Keratinocyte (primary cell): ENCODE measurements around the gene PPP2R5C. TPM values are rescaled to one million over a fixed set of nuclear protein-coding genes. Genes with fewer than 3 reads are reported as not detected.

Experiments
- DNase-seq: peaks from one replicate; pipeline ENCODE4 v3.0.0-alpha.2; 2011; ENCODE audit warnings: low read depth, missing footprints, low spot score
- FAIRE-seq: peaks from 2 replicates; lab custom pipeline; 2011; peaks lifted over from hg19 to GRCh38; lab: Jason Lieb, UNC
- H2AFZ ChIP-seq: 2 replicates; pipeline ENCODE4 v1.6.0; 2012; ENCODE audit warnings: low read length, control low read depth, inconsistent platforms; ENCODE audit not compliant: control insufficient read depth
- H3K27ac ChIP-seq: 2 replicates; pipeline ENCODE4 v1.5.1; 2011; ENCODE audit warnings: low read length; ENCODE audit not compliant: control insufficient read depth, insufficient read depth
- H3K27me3 ChIP-seq: 3 replicates; pipeline ENCODE4 v1.6.0; 2011; ENCODE audit warnings: low read length; ENCODE audit not compliant: control insufficient read depth, insufficient read depth; ENCODE audit errors: extremely low read depth
- H3K36me3 ChIP-seq, 2 experiments: 2 replicates in 1 of 2; 3 replicates in 1 of 2; pipeline ENCODE4 v1.5.1; 2011; ENCODE audit warnings: low read length in 2 of 2, mild to moderate bottlenecking in 1 of 2; ENCODE audit not compliant: control insufficient read depth in 2 of 2, insufficient read depth in 2 of 2; ENCODE audit errors: extremely low read depth in 1 of 2
- H3K4me1 ChIP-seq: 3 replicates; pipeline ENCODE4 v1.5.1; 2011; ENCODE audit warnings: low read length; ENCODE audit not compliant: control insufficient read depth, insufficient read depth; ENCODE audit errors: extremely low read depth
- H3K4me2 ChIP-seq: 3 replicates; pipeline ENCODE4 v1.6.0; 2011; ENCODE audit warnings: low read depth, low read length; ENCODE audit not compliant: control insufficient read depth, insufficient read depth; ENCODE audit errors: extremely low read depth
- H3K4me3 ChIP-seq, 3 experiments: fragments of 200-600 bp in 1 of 3; sonication (generic) in 1 of 3; 2 replicates in 2 of 3; 3 replicates in 1 of 3; pipeline ENCODE4 v1.5.1; 2011 to 2016; ENCODE audit warnings: low read length in 3 of 3, mild to moderate bottlenecking in 3 of 3, control low read depth in 2 of 3, inconsistent platforms in 1 of 3, low read depth in 1 of 3, mixed read lengths in 1 of 3, mixed run types in 1 of 3, moderate library complexity in 1 of 3; ENCODE audit not compliant: control insufficient read depth in 2 of 3, insufficient read depth in 2 of 3; ENCODE audit errors: extremely low read depth in 1 of 3
- H3K79me2 ChIP-seq: 2 replicates; pipeline ENCODE4 v1.6.0; 2012; ENCODE audit warnings: low read length; ENCODE audit not compliant: control insufficient read depth, insufficient read depth
- H3K9ac ChIP-seq: 3 replicates; pipeline ENCODE4 v1.6.0; 2011; ENCODE audit warnings: low read length; ENCODE audit not compliant: control insufficient read depth, insufficient read depth; ENCODE audit errors: extremely low read depth
- H3K9me1 ChIP-seq: 3 replicates; pipeline ENCODE4 v1.6.0; 2011; ENCODE audit warnings: low read length; ENCODE audit not compliant: control insufficient read depth, insufficient read depth; ENCODE audit errors: extremely low read depth
- H3K9me3 ChIP-seq: 2 replicates; pipeline ENCODE4 v1.5.1; 2012; ENCODE audit warnings: low read depth, low read length; ENCODE audit not compliant: control insufficient read depth
- H4K20me1 ChIP-seq: 3 replicates; pipeline ENCODE4 v1.6.0; 2011; ENCODE audit warnings: low read length; ENCODE audit not compliant: control insufficient read depth, insufficient read depth; ENCODE audit errors: extremely low read depth
- EZH2 ChIP-seq: IDR thresholded peaks from one replicate; pipeline ENCODE4 v1.6.1; 2012; ENCODE audit warnings: inconsistent platforms, mild to moderate bottlenecking, low read length, moderate library complexity
- dilution Hi-C: fragments of 300-500 bp; cut with MboI; formaldehyde crosslinking; loops from one replicate; pipeline ENCODE4 v1.7.0; 2020; ENCODE audit warnings: low sequenced_read_pairs; ENCODE audit not compliant: extremely low pct_ligation_motif_present
- polyA plus RNA-seq, 5 experiments: library from polyadenylated mRNA; depleted of rRNA in 3 of 5; stranded (reverse) in 3 of 5; stranded (forward) in 1 of 5; unstranded in 1 of 5; fragments of >200 nt; gene quantifications; 1 replicate in 1 of 5; 2 replicates in 3 of 5; 3 replicates in 1 of 5; pipeline versions ENCODE4 v1.2.1 to v1.2.3, GENCODE V29; 2011 to 2012; ENCODE audit warnings: missing spikeins in 2 of 5, low read depth in 1 of 5, low replicate concordance in 1 of 5
- TF ChIP-seq, protein P1 (sequence below), 3 experiments: IDR thresholded peaks in 1 of 3; conservative IDR thresholded peaks in 1 of 3; optimal IDR thresholded peaks in 1 of 3; 2 replicates in 2 of 3; 3 replicates in 1 of 3; pipeline versions ENCODE3 to v1.5.1; 2011; ENCODE audit warnings: low read length in 3 of 3, mild to moderate bottlenecking in 3 of 3, moderate library complexity in 2 of 3, control low read depth in 1 of 3, inconsistent platforms in 1 of 3; ENCODE audit not compliant: insufficient read depth in 2 of 3; ENCODE audit errors: extremely low read depth in 1 of 3

The PPP2R5C gene
- polyA plus RNA-seq, 1 donor (not counting 4 experiments of a cell fraction or from before 2014, with no cell fraction given), result 105 TPM

DNA sequence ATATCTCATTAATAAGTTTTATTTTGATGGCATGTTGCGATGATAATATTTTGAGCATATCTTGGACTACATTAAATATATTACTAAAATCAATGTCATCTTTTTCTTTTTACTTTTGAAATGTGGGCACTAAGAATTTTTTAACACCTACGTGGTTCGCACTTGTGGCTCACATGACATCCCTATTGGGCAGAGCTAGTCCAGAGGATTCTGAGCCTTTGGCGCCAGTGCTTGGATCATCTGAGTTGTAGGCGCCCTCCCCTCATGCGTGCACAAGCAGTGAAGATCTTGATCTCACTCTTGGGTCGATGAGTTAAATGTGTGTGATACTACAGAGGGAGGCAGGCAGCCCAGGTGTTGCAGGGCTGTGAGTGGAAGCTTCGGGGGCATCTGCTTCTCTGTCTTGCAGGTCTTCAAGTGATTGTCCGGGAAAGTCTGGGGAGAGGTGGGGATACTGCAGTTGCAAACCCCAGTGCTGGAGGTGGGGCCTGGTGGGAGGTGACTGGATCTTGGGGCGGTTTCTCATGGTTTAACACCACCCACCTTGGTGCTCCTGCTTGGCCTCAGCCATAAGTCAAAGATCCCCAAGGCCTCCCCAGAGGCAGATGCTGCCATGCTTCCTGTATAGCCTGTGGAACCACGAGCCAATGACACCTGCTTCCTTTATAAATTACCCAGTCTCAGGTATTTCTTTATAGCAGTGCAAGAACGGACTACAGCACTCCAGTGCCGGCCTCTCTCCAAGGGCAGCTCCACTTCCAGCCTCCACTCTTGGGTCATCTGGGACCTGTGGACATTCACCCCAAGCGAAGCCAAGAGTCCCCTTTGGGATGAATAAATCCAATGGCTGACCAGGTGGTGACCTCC lies 46.1 kb upstream of the PPP2R5C start:
- Histone ChIP-seq H2AFZ (no peak overlapping the region), H3K4me2 (no peak overlapping the region), H3K9me1 (no peaks in the 10 kb centered on the region), H3K79me2 (no peaks in the 10 kb centered on the region), H3K9ac (no peak overlapping the region), H3K9me3 (peaks cover 3% of the 10 kb centered on the region), H3K27me3 (no peaks in the 10 kb centered on the region), H3K4me3 (no peak overlapping the region), H3K36me3 (no peaks in the 10 kb centered on the region), H3K4me1 (peaks cover under 1% of the 10 kb centered on the region), H4K20me1 (no peaks in the 10 kb centered on the region), H3K27ac (no peak overlapping the region)
- dilution Hi-C loops, result no loop called here
- no peak for FAIRE-seq
- TF ChIP-seq, protein P1, sequence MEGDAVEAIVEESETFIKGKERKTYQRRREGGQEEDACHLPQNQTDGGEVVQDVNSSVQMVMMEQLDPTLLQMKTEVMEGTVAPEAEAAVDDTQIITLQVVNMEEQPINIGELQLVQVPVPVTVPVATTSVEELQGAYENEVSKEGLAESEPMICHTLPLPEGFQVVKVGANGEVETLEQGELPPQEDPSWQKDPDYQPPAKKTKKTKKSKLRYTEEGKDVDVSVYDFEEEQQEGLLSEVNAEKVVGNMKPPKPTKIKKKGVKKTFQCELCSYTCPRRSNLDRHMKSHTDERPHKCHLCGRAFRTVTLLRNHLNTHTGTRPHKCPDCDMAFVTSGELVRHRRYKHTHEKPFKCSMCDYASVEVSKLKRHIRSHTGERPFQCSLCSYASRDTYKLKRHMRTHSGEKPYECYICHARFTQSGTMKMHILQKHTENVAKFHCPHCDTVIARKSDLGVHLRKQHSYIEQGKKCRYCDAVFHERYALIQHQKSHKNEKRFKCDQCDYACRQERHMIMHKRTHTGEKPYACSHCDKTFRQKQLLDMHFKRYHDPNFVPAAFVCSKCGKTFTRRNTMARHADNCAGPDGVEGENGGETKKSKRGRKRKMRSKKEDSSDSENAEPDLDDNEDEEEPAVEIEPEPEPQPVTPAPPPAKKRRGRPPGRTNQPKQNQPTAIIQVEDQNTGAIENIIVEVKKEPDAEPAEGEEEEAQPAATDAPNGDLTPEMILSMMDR (optimal IDR thresholded peaks at IDR 0.05 in 1 of 3, IDR thresholded peaks at IDR 0.05 in 1 of 3, conservative IDR thresholded peaks at IDR 0.05 in 1 of 3; ENCODE audit: extremely low read depth in 1 of 3, insufficient read depth in 2 of 3, low read length in 3 of 3), result no peak
- no peak for TF ChIP-seq EZH2
- no peak for DNase-seq

DNA sequence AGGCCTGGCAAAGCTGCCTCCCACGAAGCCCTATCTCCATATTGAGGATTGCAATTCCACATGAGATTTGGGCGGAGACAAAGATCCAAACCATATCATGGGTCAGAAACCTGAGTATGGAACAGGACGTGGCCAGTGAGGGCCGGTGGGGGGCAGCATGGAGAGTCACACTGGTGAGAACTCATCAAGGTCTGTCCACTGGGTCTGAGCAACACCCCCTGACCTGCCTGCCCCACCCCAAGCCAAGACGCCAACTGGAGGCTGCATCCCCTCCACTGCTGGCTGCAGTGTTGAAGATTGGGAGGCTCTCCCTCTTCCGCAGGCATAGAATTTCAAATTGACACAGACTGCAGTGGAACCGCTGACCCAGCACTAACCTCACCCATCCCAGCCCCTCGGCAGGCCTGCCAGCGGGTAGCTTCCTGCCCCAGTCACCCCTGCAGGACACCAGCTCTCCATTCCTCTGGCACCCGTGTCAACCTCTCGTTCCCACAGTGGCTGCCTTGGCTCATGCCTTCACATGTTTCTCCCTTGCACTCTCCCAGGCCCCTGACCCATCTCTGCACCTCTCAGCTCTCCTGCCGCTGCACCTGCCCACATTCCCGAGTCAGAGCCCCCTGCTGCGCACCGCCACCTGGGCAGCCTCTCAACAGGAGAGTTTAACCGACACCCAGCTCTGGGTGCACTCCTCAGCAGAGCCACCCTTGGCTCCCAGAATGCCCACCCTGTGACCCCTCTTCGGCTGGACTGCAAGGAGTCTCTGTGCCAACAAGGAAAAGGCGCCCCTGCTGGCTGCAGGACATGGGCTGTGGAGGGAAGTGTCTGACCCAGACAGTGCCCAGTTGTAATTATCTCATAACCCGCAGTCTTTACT lies 45.2 kb upstream of the PPP2R5C start:
- no peak for TF ChIP-seq EZH2
- TF ChIP-seq, protein P1 (optimal IDR thresholded peaks at IDR 0.05 in 1 of 3, IDR thresholded peaks at IDR 0.05 in 1 of 3, conservative IDR thresholded peaks at IDR 0.05 in 1 of 3; ENCODE audit: extremely low read depth in 1 of 3, insufficient read depth in 2 of 3, low read length in 3 of 3), result no peak
- Histone ChIP-seq H3K27me3 (no peaks in the 10 kb centered on the region), H3K36me3 (no peaks in the 10 kb centered on the region), H4K20me1 (no peaks in the 10 kb centered on the region), H3K9ac (no peak overlapping the region), H3K27ac (no peak overlapping the region), H3K4me3 (no peak overlapping the region), H3K9me3 (peaks cover 3% of the 10 kb centered on the region), H3K79me2 (no peaks in the 10 kb centered on the region), H3K4me2 (no peak overlapping the region), H3K9me1 (no peaks in the 10 kb centered on the region), H2AFZ (no peak overlapping the region), H3K4me1 (no peaks in the 10 kb centered on the region)
- FAIRE-seq, result no peak
- dilution Hi-C loops, result no loop called here
- DNase-seq, result no peak
